Gastroesophageal sphincter (tissue), 4 donors: ENCODE measurements around the gene PHLDB3. TPM values are rescaled to one million over a fixed set of nuclear protein-coding genes. Genes with fewer than 3 reads are reported as not detected.
A peak's percentile ranks its signal among the peaks of the same experiment; 100 is the strongest.

Experiments
- ATAC-seq: fragments of 150-250 bp; one replicate; pipeline ENCODE4 v1.9.1; 2016; ENCODE audit warnings: mild to moderate bottlenecking, moderate library complexity
- H3K27ac ChIP-seq, 4 donors: fragments of 200-600 bp; sonication (generic) in 3 of 4; 1 replicate in 3 of 4; 2 replicates in 1 of 4; pipeline ENCODE4 v1.5.1; 2016 to 2019
- H3K27me3 ChIP-seq: fragments of 200-600 bp; sonication (generic); one replicate; pipeline ENCODE4 v1.5.1; 2019
- H3K36me3 ChIP-seq, 2 donors: fragments of 200-600 bp; sonication (generic); one replicate each; pipeline ENCODE4 v1.5.1; 2019; ENCODE audit warnings: control low read depth in 1 of 2
- H3K4me1 ChIP-seq, 3 donors: fragments of 200-600 bp; sonication (generic); 1 replicate in 2 of 3; 2 replicates in 1 of 3; pipeline ENCODE4 v1.5.1; 2016 to 2019; ENCODE audit warnings: control low read depth in 2 of 3
- H3K4me3 ChIP-seq, 2 donors: fragments of 200-600 bp; sonication (generic); one replicate each; pipeline ENCODE4 v1.5.1; 2019; ENCODE audit warnings: mild to moderate bottlenecking in 1 of 2, moderate library complexity in 1 of 2
- H3K9me3 ChIP-seq, 3 donors: fragments of 200-600 bp; sonication (generic); one replicate each; pipeline ENCODE4 v1.5.1; 2017 to 2019; ENCODE audit warnings: control low read depth in 2 of 3
- CTCF ChIP-seq, 4 experiments: fragments of 200-600 bp in 2 of 4; fragments of 450-650 bp in 2 of 4; sonication (generic) in 1 of 4; IDR thresholded peaks; one replicate each; pipeline ENCODE4 v1.5.1; 2017 to 2019; ENCODE audit warnings: antibody characterized with exemption in 4 of 4, mild to moderate bottlenecking in 2 of 4, moderate library complexity in 2 of 4
- EP300 ChIP-seq: sonication (generic); formaldehyde crosslinking; IDR thresholded peaks from one replicate; pipeline ENCODE4 v1.6.1; 2017; ENCODE audit warnings: antibody characterized with exemption, mild to moderate bottlenecking
- POLR2A ChIP-seq, 2 donors: fragments of 450-650 bp; IDR thresholded peaks; one replicate each; pipeline ENCODE4 v1.6.1; 2017; ENCODE audit warnings: antibody characterized with exemption in 2 of 2, mild to moderate bottlenecking in 2 of 2, moderate library complexity in 1 of 2
- POLR2AphosphoS5 ChIP-seq: sonication (generic); formaldehyde crosslinking; IDR thresholded peaks from one replicate; pipeline ENCODE4 v1.6.1; 2017; ENCODE audit warnings: antibody characterized with exemption
- WGBS, 2 donors: methylation state at CpG; one replicate each; pipeline ENCODE4 v1.1.5; 2018; ENCODE audit warnings: low coverage in 1 of 2; 5-methylcytosine and 5-hydroxymethylcytosine counted together
- total RNA-seq, 4 donors: library from RNA; depleted of rRNA; stranded (reverse); fragments of >200 nt; gene quantifications; one replicate each; pipeline ENCODE4 v1.1.0, GENCODE V29; 2016

PHLDB3 gene
- total RNA-seq, 4 donors from 2014 or later, result 8.8 to 38.1 (median 14.9) TPM

GRCh38 chr19:43505186-43505456 lies 575 bp upstream of the PHLDB3 start:
- Histone ChIP-seq H3K4me1 (peaks cover 0 to 33% (median 7%) of the 10 kb centered on the region in 3 donors), H3K9me3 (no peaks in the 10 kb centered on the region), H3K27me3 (no peaks in the 10 kb centered on the region), H3K27ac (peak overlapping the region in 3 of 4 donors; percentile 91 to 95 (median 93)), H3K36me3 (peaks cover 0 to 34% of the 10 kb centered on the region in 2 donors), H3K4me3 (peak overlapping the region in 1 of 2 donors; percentile 80)
- ATAC-seq, result no peak
- WGBS, 2 donors, result 94% methylated on average over 2 of the region's 3 CpGs; no CpG with 5 or more reads in 1 of the 2 donors
- no peak for TF ChIP-seq EP300
- TF ChIP-seq CTCF (IDR thresholded peaks at IDR 0.05), result no peak
- no peak for TF ChIP-seq POLR2AphosphoS5
- TF ChIP-seq POLR2A (IDR thresholded peaks at IDR 0.05), result no peak

GRCh38 chr19:43503501-43504425 lies 783 bp downstream of the PHLDB3 start:
- TF ChIP-seq EP300 (no peak), POLR2AphosphoS5 (peak; percentile 44), POLR2A (IDR thresholded peaks at IDR 0.05) (peak; percentile 10 to 40), CTCF (IDR thresholded peaks at IDR 0.05) (peak in 1 of 4 experiments; percentile 56)
- H3K4me1 ChIP-seq, result peaks cover 0 to 34% (median 7%) of the 10 kb centered on the region in 3 donors

GRCh38 chr19:43502419-43502976 lies 2.0 kb downstream of the PHLDB3 start:
- Histone ChIP-seq H3K4me1 (peaks cover 0 to 38% (median 7%) of the 10 kb centered on the region in 3 donors), H3K4me3 (peak overlapping the region in 1 of 2 donors; percentile 6), H3K27me3 (no peaks in the 10 kb centered on the region), H3K27ac (no peak overlapping the region), H3K9me3 (no peaks in the 10 kb centered on the region), H3K36me3 (peaks cover 0 to 22% of the 10 kb centered on the region in 2 donors)
- ATAC-seq, result no peak
- 62 to 70% methylated on average over 4 to 9 of the region's 23 CpGs for WGBS, 2 donors
- TF ChIP-seq POLR2AphosphoS5 (no peak), EP300 (no peak), POLR2A (IDR thresholded peaks at IDR 0.05) (no peak), CTCF (IDR thresholded peaks at IDR 0.05) (no peak)

More at GRCh38 chr19:43503501-43504425, 783 bp downstream of the PHLDB3 start:
- Histone ChIP-seq H3K9me3 (no peaks in the 10 kb centered on the region), H3K27ac (peak overlapping the region; percentile 85 to 95 (median 92)), H3K27me3 (no peaks in the 10 kb centered on the region), H3K36me3 (peaks cover 0 to 27% of the 10 kb centered on the region in 2 donors), H3K4me3 (peak overlapping the region; percentile 65 to 80)
- WGBS, 2 donors, result 1 to 4% methylated on average over 23 of the region's 64 CpGs
- peak; percentile 98 for ATAC-seq

- no peaks in the 10 kb centered on the region for H3K9me3 ChIP-seq
- no peak for TF ChIP-seq CTCF (IDR thresholded peaks at IDR 0.05)
- no peak for TF ChIP-seq POLR2A (IDR thresholded peaks at IDR 0.05)
- no peak for TF ChIP-seq POLR2AphosphoS5
- TF ChIP-seq EP300, result no peak
- 39 to 60% methylated on average over 10 to 14 of the region's 43 CpGs for WGBS, 2 donors
- ATAC-seq, result no peak
- peak overlapping the region in 1 of 2 donors; percentile 6 for H3K4me3 ChIP-seq
- H3K27me3 ChIP-seq, result no peaks in the 10 kb centered on the region
- no peak overlapping the region for H3K27ac ChIP-seq
- H3K36me3 ChIP-seq, result peaks cover 0 to 28% of the 10 kb centered on the region in 2 donors
- H3K4me1 ChIP-seq, result peaks cover 0 to 38% (median 7%) of the 10 kb centered on the region in 3 donors
Measured at GRCh38 chr19:43501661-43502418, 2.7 kb downstream of the PHLDB3 start.
